H1 (cell line): ENCODE results near the gene AGAP1. TPM values are rescaled to one million over a fixed set of nuclear protein-coding genes. Genes with fewer than 3 reads are reported as not detected.

Experiments used
- CTCF ChIA-PET: fragments of 300-600 bp; sonication (Branson Sonifier 250); formaldehyde crosslinking; loops from one replicate; lab custom pipeline; 2021; ENCODE audit not compliant: partially characterized antibody; lab: Charles Lee
- POLR2A ChIA-PET: fragments of 300-600 bp; sonication (Branson Sonifier 250); formaldehyde crosslinking; loops from one replicate; lab custom pipeline; 2021; ENCODE audit warnings: inconsistent platforms; ENCODE audit not compliant: partially characterized antibody; lab: Charles Lee
- DNase-seq, 2 experiments: peaks; one replicate each; pipeline versions ENCODE4 v3.0.0 to v3.0.0-alpha.2; 2010 to 2022; ENCODE audit warnings: low spot score in 2 of 2, low read depth in 1 of 2, mixed read lengths in 1 of 2
- FAIRE-seq: peaks from 2 replicates; lab custom pipeline; 2011; peaks lifted over from hg19 to GRCh38; lab: Jason Lieb, UNC
- H2AFZ ChIP-seq: 2 replicates; pipeline ENCODE4 v1.8.1; 2012; ENCODE audit warnings: low read length, inconsistent platforms
- H2AK5ac ChIP-seq: 2 replicates; pipeline ENCODE4 v1.6.1; 2013; ENCODE audit warnings: low read depth, low read length
- H2BK120ac ChIP-seq: replicated peaks from 2 replicates; pipeline ENCODE3; 2013; ENCODE audit warnings: low read depth, low read length, inconsistent platforms
- H2BK12ac ChIP-seq: 2 replicates; pipeline ENCODE4 v1.6.1; 2013; ENCODE audit warnings: low read depth, low read length
- H2BK15ac ChIP-seq: 2 replicates; pipeline ENCODE4 v1.6.1; 2013; ENCODE audit warnings: low read length
- H2BK20ac ChIP-seq: 2 replicates; pipeline ENCODE4 v1.6.1; 2013; ENCODE audit warnings: low read length
- H2BK5ac ChIP-seq: 2 replicates; pipeline ENCODE4 v1.6.1; 2013; ENCODE audit warnings: low read depth, low read length
- H3K14ac ChIP-seq: 2 replicates; pipeline ENCODE4 v1.6.1; 2013; ENCODE audit warnings: inconsistent platforms; ENCODE audit not compliant: insufficient read length
- H3K18ac ChIP-seq: 2 replicates; pipeline ENCODE4 v1.6.1; 2013; ENCODE audit warnings: low read length; ENCODE audit errors: extremely low read depth
- H3K23ac ChIP-seq: 2 replicates; pipeline ENCODE4 v1.6.1; 2013; ENCODE audit warnings: inconsistent platforms; ENCODE audit not compliant: insufficient read length
- H3K23me2 ChIP-seq: 2 replicates; pipeline ENCODE4 v1.6.1; 2013; ENCODE audit warnings: low read depth, low read length
- H3K27ac ChIP-seq: 2 replicates; pipeline ENCODE4 v1.6.1; 2011; ENCODE audit warnings: low read depth, low read length, inconsistent platforms
- H3K27me3 ChIP-seq, 4 experiments: replicated peaks in 1 of 4; 1 replicate in 1 of 4; 2 replicates in 3 of 4; pipeline versions ENCODE4 v1.6.1 to v1.8.1; 2011 to 2013; ENCODE audit warnings: low read length in 3 of 4, mild to moderate bottlenecking in 3 of 4, inconsistent platforms in 2 of 4, mixed read lengths in 2 of 4, moderate library complexity in 1 of 4; ENCODE audit not compliant: control insufficient read depth in 3 of 4, insufficient read depth in 3 of 4; ENCODE audit errors: extremely low read depth in 1 of 4
- H3K36me3 ChIP-seq, 4 experiments: 2 replicates each; pipeline versions ENCODE4 v1.6.1 to v1.8.1; 2011 to 2013; ENCODE audit warnings: mild to moderate bottlenecking in 4 of 4, low read length in 3 of 4, moderate library complexity in 2 of 4, control low read depth in 1 of 4, inconsistent platforms in 1 of 4; ENCODE audit not compliant: insufficient read depth in 4 of 4, control insufficient read depth in 2 of 4
- H3K4ac ChIP-seq: replicated peaks from 2 replicates; pipeline ENCODE3; 2013; ENCODE audit warnings: low read length, low read depth, mixed read lengths, inconsistent platforms; ENCODE audit not compliant: insufficient read length
- H3K4me1 ChIP-seq, 4 experiments: replicated peaks in 1 of 4; 1 replicate in 1 of 4; 2 replicates in 3 of 4; pipeline versions ENCODE4 v1.6.1 to v1.8.1; 2011 to 2013; ENCODE audit warnings: low read length in 3 of 4, inconsistent platforms in 2 of 4, mixed read lengths in 1 of 4; ENCODE audit not compliant: insufficient read depth in 4 of 4, control insufficient read depth in 3 of 4
- H3K4me2 ChIP-seq, 2 experiments: 2 replicates each; pipeline versions ENCODE4 v1.6.1 to v1.8.1; 2011 to 2013; ENCODE audit warnings: low read depth in 2 of 2, low read length in 2 of 2, control low read depth in 1 of 2, inconsistent platforms in 1 of 2, mild to moderate bottlenecking in 1 of 2; ENCODE audit not compliant: insufficient read depth in 1 of 2
- H3K4me3 ChIP-seq, 4 experiments: fragments of 200-600, 300-600 bp in 1 of 4; sonication (generic), shearing (Covaris generic), sonication (Bioruptor Twin) in 1 of 4; 2 replicates each; pipeline versions ENCODE4 v1.5.1 to v1.8.1; 2011 to 2016; ENCODE audit warnings: low read length in 4 of 4, low read depth in 3 of 4, control low read depth in 2 of 4, inconsistent platforms in 2 of 4, mild to moderate bottlenecking in 2 of 4, mixed read lengths in 1 of 4, moderate library complexity in 1 of 4; ENCODE audit not compliant: insufficient read depth in 2 of 4; ENCODE audit errors: extremely low read depth in 1 of 4
- H3K56ac ChIP-seq: replicated peaks from 2 replicates; pipeline ENCODE3; 2013; ENCODE audit warnings: low read depth, mild to moderate bottlenecking, mixed read lengths, low read length, inconsistent platforms; ENCODE audit not compliant: insufficient read length
- H3K79me1 ChIP-seq: 2 replicates; pipeline ENCODE4 v1.6.1; 2013; ENCODE audit warnings: low read depth, low read length, control low read depth
- H3K79me2 ChIP-seq, 2 experiments: 2 replicates each; pipeline versions ENCODE4 v1.6.1 to v1.8.1; 2012 to 2013; ENCODE audit warnings: low read length in 2 of 2, mild to moderate bottlenecking in 2 of 2, inconsistent platforms in 1 of 2; ENCODE audit not compliant: insufficient read depth in 2 of 2, control insufficient read depth in 1 of 2
- H3K9ac ChIP-seq, 4 experiments: replicated peaks in 1 of 4; 1 replicate in 1 of 4; 2 replicates in 3 of 4; pipeline versions ENCODE4 v1.6.1 to v1.8.1; 2011 to 2013; ENCODE audit warnings: low read depth in 3 of 4, low read length in 3 of 4, control low read depth in 2 of 4, mild to moderate bottlenecking in 2 of 4, moderate library complexity in 2 of 4, inconsistent platforms in 1 of 4; ENCODE audit errors: extremely low read depth in 1 of 4
- H3K9me3 ChIP-seq, 2 experiments: 2 replicates each; pipeline versions ENCODE4 v1.6.1 to v1.8.1; 2012 to 2013; ENCODE audit warnings: mild to moderate bottlenecking in 2 of 2, moderate library complexity in 2 of 2, control low read depth in 1 of 2, inconsistent platforms in 1 of 2, low read depth in 1 of 2, low read length in 1 of 2, mixed read lengths in 1 of 2; ENCODE audit not compliant: insufficient read depth in 2 of 2
- H4K20me1 ChIP-seq, 2 experiments: replicated peaks in 1 of 2; 2 replicates each; pipeline versions ENCODE3 to v1.8.1; 2011 to 2013; ENCODE audit warnings: inconsistent platforms in 2 of 2, low read length in 2 of 2, mild to moderate bottlenecking in 1 of 2; ENCODE audit not compliant: insufficient read depth in 2 of 2, control insufficient read depth in 1 of 2
- H4K5ac ChIP-seq: 2 replicates; pipeline ENCODE4 v1.6.1; 2013; ENCODE audit warnings: low read length, low read depth, mixed read lengths, inconsistent platforms; ENCODE audit not compliant: insufficient read length
- H4K8ac ChIP-seq: 2 replicates; pipeline ENCODE4 v1.8.0; 2013; ENCODE audit warnings: mild to moderate bottlenecking, moderate library complexity, low read length, inconsistent platforms; ENCODE audit not compliant: insufficient read depth; ENCODE audit errors: extremely low read depth
- H4K91ac ChIP-seq: replicated peaks from 2 replicates; pipeline ENCODE3; 2013; ENCODE audit warnings: low read length, mixed read lengths, inconsistent platforms; ENCODE audit not compliant: insufficient read length
- SIN3A ChIP-seq, 2 experiments: IDR thresholded peaks in 1 of 2; conservative IDR thresholded peaks in 1 of 2; 2 replicates each; pipeline ENCODE4 v1.6.1; 2011 to 2012; ENCODE audit warnings: low read length in 2 of 2, improper control_type of control experiment in 1 of 2, low read depth in 1 of 2, mild to moderate bottlenecking in 1 of 2
- TBP ChIP-seq: IDR thresholded peaks from 2 replicates; pipeline ENCODE4 v1.6.1; 2011; ENCODE audit warnings: low read depth, low read length, improper control_type of control experiment
- WGBS, 2 experiments: shearing (Covaris generic) in 1 of 2; methylation state at CpG; one replicate each; pipeline versions ENCODE4 v1.1.6 to v1.1.7; 2013 to 2015; ENCODE audit warnings: low lambda C conversion rate in 2 of 2, mixed read lengths in 2 of 2, inconsistent platforms in 1 of 2, low coverage in 1 of 2, missing lambda C conversion rate in 1 of 2; ENCODE audit not compliant: insufficient replicate concordance in 2 of 2, insufficient coverage in 1 of 2, insufficient read length in 1 of 2; ENCODE audit errors: extremely low coverage in 1 of 2, missing lambda C conversion rate in 1 of 2; 5-methylcytosine and 5-hydroxymethylcytosine counted together
- polyA plus RNA-seq, 7 experiments: library from polyadenylated mRNA; depleted of rRNA in 3 of 7; stranded (reverse) in 5 of 7; unstranded in 2 of 7; fragments of >200 nt in 5 of 7; fragments of 200-250 nt in 2 of 7; gene quantifications; 1 replicate in 5 of 7; 2 replicates in 1 of 7; 4 replicates in 1 of 7; pipeline versions ENCODE4 v1.2.1 to v1.2.3, GENCODE V29; 2011 to 2013; ENCODE audit warnings: missing spikeins in 2 of 7, mixed read lengths in 2 of 7
- total RNA-seq: library from RNA; stranded (reverse); fragmentation: NEBNext Ultra II Directional; extraction: Animal tissue kit (Norgen Biotek cat#: 25700); gene quantifications from 2 replicates; pipeline ENCODE4 v1.2.1, GENCODE V29; 2021

Gene AGAP1
- total and polyA plus RNA-seq, 2 of the 8 experiments (the other 6 are each of a cell fraction or from before 2014, with no cell fraction given) = 18.1 to 39.4 TPM

DNA sequence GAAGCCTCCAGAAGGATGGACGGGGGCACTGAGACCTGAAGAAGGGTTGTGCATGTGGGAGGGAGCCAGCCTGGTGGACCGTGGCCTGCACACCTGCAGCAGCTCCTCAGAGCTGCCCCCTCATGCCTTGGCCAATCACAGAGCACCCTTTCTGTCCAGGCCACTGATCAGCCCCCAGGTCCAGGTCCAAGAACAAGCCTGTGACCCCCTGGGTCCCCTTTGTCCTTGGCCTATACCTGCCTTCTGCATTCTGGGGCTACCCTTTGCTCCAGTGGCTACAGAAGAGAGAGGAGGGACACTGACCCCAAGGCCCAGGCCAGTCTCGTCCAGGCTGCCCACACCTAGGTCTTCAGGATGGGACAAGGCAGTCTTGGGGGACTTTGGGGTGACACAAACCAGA is 62.2 kb downstream of the AGAP1 start:
- Histone ChIP-seq H2BK5ac (no peak overlapping the region), H3K4me1 (peaks cover 0 to 14% (median 4%) of the 10 kb centered on the region in 4 experiments; a peak in 4 of 7 replicates), H2BK15ac (no peak overlapping the region), H3K9me3 (no peaks in the 10 kb centered on the region), H3K36me3 (no peaks in the 10 kb centered on the region), H2AK5ac (no peak overlapping the region), H2BK20ac (no peak overlapping the region), H4K20me1 (peaks cover 4 to 37% of the 10 kb centered on the region in 2 experiments), H2AFZ (no peak overlapping the region), H3K27me3 (no peaks in the 10 kb centered on the region), H3K23me2 (no peaks in the 10 kb centered on the region), H4K5ac (no peak overlapping the region), H3K14ac (no peak overlapping the region), H3K4me2 (no peak overlapping the region), H4K91ac (no peak overlapping the region), H3K27ac (no peak overlapping the region), H3K79me1 (peaks cover 29% of the 10 kb centered on the region), H2BK12ac (no peak overlapping the region), H3K79me2 (peaks cover 0 to 93% of the 10 kb centered on the region in 2 experiments; a peak in 3 of 4 replicates), H3K9ac (no peak overlapping the region), H2BK120ac (no peak overlapping the region), H3K4ac (no peak overlapping the region), H3K4me3 (no peak overlapping the region), H3K18ac (no peak overlapping the region), H4K8ac (no peak overlapping the region), H3K56ac (no peak overlapping the region), H3K23ac (no peak overlapping the region)
- POLR2A ChIA-PET = no interaction called here
- DNase-seq = no peak
- no peak for FAIRE-seq
- TF ChIP-seq SIN3A (conservative IDR thresholded peaks at IDR 0.05 in 1 of 2, IDR thresholded peaks at IDR 0.05 in 1 of 2; ENCODE audit: low read depth in 1 of 2, low read length in 2 of 2) (no peak), TBP (no peak)
- CTCF ChIA-PET = no interaction called here
- WGBS, 2 experiments = 80% methylated on average over 3 of the region's 3 CpGs; no CpG with 5 or more reads in 1 of the 2 experiments
